ENCODE results near the gene TMBIM6. TPM values are rescaled to one million over a fixed set of nuclear protein-coding genes. Genes with fewer than 3 reads are reported as not detected.

The TMBIM6 gene
- total and polyA plus RNA-seq, 2 donors from 2014 or later = 644 to 724 TPM

- Histone ChIP-seq H3K4me3 (ENCODE audit: low read length in 3 of 3) (no peak overlapping the region), H3K9ac (ENCODE audit: low read length in 3 of 3) (no peak overlapping the region), H3K27me3 (ENCODE audit: control insufficient read depth, insufficient read depth, low read length) (no peaks in the 10 kb centered on the region), H3K36me3 (ENCODE audit: control insufficient read depth in 2 of 3, insufficient read depth in 3 of 3, low read length in 3 of 3) (peaks cover 0 to 8% (median 8%) of the 10 kb centered on the region in 3 donors), H3K9me3 (ENCODE audit: control insufficient read depth in 2 of 3, insufficient read depth in 1 of 3, low read length in 3 of 3) (no peaks in the 10 kb centered on the region), H3K4me1 (ENCODE audit: control insufficient read depth in 2 of 3, insufficient read depth in 2 of 3, low read depth in 1 of 3, low read length in 3 of 3) (no peaks in the 10 kb centered on the region), H3K27ac (ENCODE audit: low read depth in 2 of 2, low read length in 2 of 2) (no peak overlapping the region)
- no peak for TF ChIP-seq CTCF (IDR thresholded peaks at IDR 0.05; ENCODE audit: borderline replicate concordance, extremely low read depth, insufficient read depth)
- FAIRE-seq (no peak), DNase-seq (no peak)
- intact Hi-C loops (cut with DNase I) = no loop called here
Observed at GRCh38 chr12:49792976-49793580, 51.7 kb downstream of the TMBIM6 start.

GRCh38 chr12:49793620-49794019, 52.3 kb downstream of the TMBIM6 start:
- intact Hi-C loops (cut with DNase I) = no loop called here
- H3K27ac ChIP-seq (ENCODE audit: low read depth in 2 of 2, low read length in 2 of 2) = no peak overlapping the region
- FAIRE-seq (no peak), DNase-seq (no peak)
- no peak overlapping the region for H3K4me3 ChIP-seq (ENCODE audit: low read length in 3 of 3)
- H3K9me3 ChIP-seq (ENCODE audit: control insufficient read depth in 2 of 3, insufficient read depth in 1 of 3, low read length in 3 of 3) = no peaks in the 10 kb centered on the region
- no peaks in the 10 kb centered on the region for H3K4me1 ChIP-seq (ENCODE audit: control insufficient read depth in 2 of 3, insufficient read depth in 2 of 3, low read depth in 1 of 3, low read length in 3 of 3)
- H3K36me3 ChIP-seq (ENCODE audit: control insufficient read depth in 2 of 3, insufficient read depth in 3 of 3, low read length in 3 of 3) = peaks cover 0 to 10% (median 8%) of the 10 kb centered on the region in 3 donors
- no peaks in the 10 kb centered on the region for H3K27me3 ChIP-seq (ENCODE audit: control insufficient read depth, insufficient read depth, low read length)
- no peak for TF ChIP-seq CTCF (IDR thresholded peaks at IDR 0.05; ENCODE audit: borderline replicate concordance, extremely low read depth, insufficient read depth)
- no peak overlapping the region for H3K9ac ChIP-seq (ENCODE audit: low read length in 3 of 3)

- no peak for TF ChIP-seq CTCF (IDR thresholded peaks at IDR 0.05; ENCODE audit: borderline replicate concordance, extremely low read depth, insufficient read depth)
- H3K4me1 ChIP-seq (ENCODE audit: control insufficient read depth in 2 of 3, insufficient read depth in 2 of 3, low read depth in 1 of 3, low read length in 3 of 3) = no peaks in the 10 kb centered on the region
- H3K27me3 ChIP-seq (ENCODE audit: control insufficient read depth, insufficient read depth, low read length) = no peaks in the 10 kb centered on the region
- FAIRE-seq (no peak), DNase-seq (no peak)
- no peak overlapping the region for H3K9ac ChIP-seq (ENCODE audit: low read length in 3 of 3)
- intact Hi-C loops (cut with DNase I) = no loop called here
- no peak overlapping the region for H3K4me3 ChIP-seq (ENCODE audit: low read length in 3 of 3)
- no peak overlapping the region for H3K27ac ChIP-seq (ENCODE audit: low read depth in 2 of 2, low read length in 2 of 2)
- no peaks in the 10 kb centered on the region for H3K9me3 ChIP-seq (ENCODE audit: control insufficient read depth in 2 of 3, insufficient read depth in 1 of 3, low read length in 3 of 3)
- H3K36me3 ChIP-seq (ENCODE audit: control insufficient read depth in 2 of 3, insufficient read depth in 3 of 3, low read length in 3 of 3) = peaks cover 0 to 10% (median 8%) of the 10 kb centered on the region in 3 donors
Observed at GRCh38 chr12:49794021-49794420, 52.7 kb downstream of the TMBIM6 start.
